B cell (primary cell): ENCODE results near the gene AASS.

Experiments
- CTCF ChIP-seq: fragments of 200-600 bp; IDR thresholded peaks from one replicate; pipeline ENCODE4 v1.8.0; 2022; ENCODE audit warnings: antibody characterized with exemption, mild to moderate bottlenecking
- EZH2 ChIP-seq: IDR thresholded peaks from 2 replicates; pipeline ENCODE4 v1.6.1; 2012; ENCODE audit warnings: borderline replicate concordance, low read depth, mild to moderate bottlenecking, moderate library complexity, low read length; ENCODE audit not compliant: insufficient read depth, poor library complexity, severe bottlenecking

GRCh38 chr7:122070834-122071233 lies 73.2 kb downstream of the AASS start:
- TF ChIP-seq CTCF (no peak), EZH2 (no peak)
